ENCODE measurements around the gene CUTC.

Gene CUTC

GRCh38 chr10:99798031-99798430 is 66.0 kb downstream of the CUTC start:
- no peak overlapping the region for H3K4me3 ChIP-seq (ENCODE audit: low read length, poor library complexity, severe bottlenecking)
- H3K27me3 ChIP-seq (ENCODE audit: insufficient read depth, low read length, poor library complexity, severe bottlenecking): no peaks in the 10 kb centered on the region
- H3K4me1 ChIP-seq (ENCODE audit: insufficient read depth, low read length, poor library complexity, severe bottlenecking): no peaks in the 10 kb centered on the region
- no peaks in the 10 kb centered on the region for H3K9me3 ChIP-seq (ENCODE audit: insufficient read depth, low read depth, low read length)
- no peaks in the 10 kb centered on the region for H3K9me2 ChIP-seq (replicated peaks; ENCODE audit: low read depth, low read length)
- H4K20me1 ChIP-seq (ENCODE audit: insufficient read depth, low read length, poor library complexity, severe bottlenecking): no peaks in the 10 kb centered on the region
- no peak overlapping the region for H3K9ac ChIP-seq (ENCODE audit: low read depth, low read length, poor library complexity, severe bottlenecking)
- no peaks in the 10 kb centered on the region for H3K79me2 ChIP-seq (ENCODE audit: insufficient read depth, low read length)
- no peak overlapping the region for H2AFZ ChIP-seq (ENCODE audit: low read length)
- no peaks in the 10 kb centered on the region for H3K36me3 ChIP-seq (ENCODE audit: insufficient read depth, low read length)
- no peaks in the 10 kb centered on the region for H3F3A ChIP-seq (ENCODE audit: low read depth)
- no peak overlapping the region for H3K4me2 ChIP-seq (ENCODE audit: low read depth, low read length, poor library complexity, severe bottlenecking)
- TF ChIP-seq, protein P1, sequence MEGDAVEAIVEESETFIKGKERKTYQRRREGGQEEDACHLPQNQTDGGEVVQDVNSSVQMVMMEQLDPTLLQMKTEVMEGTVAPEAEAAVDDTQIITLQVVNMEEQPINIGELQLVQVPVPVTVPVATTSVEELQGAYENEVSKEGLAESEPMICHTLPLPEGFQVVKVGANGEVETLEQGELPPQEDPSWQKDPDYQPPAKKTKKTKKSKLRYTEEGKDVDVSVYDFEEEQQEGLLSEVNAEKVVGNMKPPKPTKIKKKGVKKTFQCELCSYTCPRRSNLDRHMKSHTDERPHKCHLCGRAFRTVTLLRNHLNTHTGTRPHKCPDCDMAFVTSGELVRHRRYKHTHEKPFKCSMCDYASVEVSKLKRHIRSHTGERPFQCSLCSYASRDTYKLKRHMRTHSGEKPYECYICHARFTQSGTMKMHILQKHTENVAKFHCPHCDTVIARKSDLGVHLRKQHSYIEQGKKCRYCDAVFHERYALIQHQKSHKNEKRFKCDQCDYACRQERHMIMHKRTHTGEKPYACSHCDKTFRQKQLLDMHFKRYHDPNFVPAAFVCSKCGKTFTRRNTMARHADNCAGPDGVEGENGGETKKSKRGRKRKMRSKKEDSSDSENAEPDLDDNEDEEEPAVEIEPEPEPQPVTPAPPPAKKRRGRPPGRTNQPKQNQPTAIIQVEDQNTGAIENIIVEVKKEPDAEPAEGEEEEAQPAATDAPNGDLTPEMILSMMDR (conservative IDR thresholded peaks at IDR 0.05; ENCODE audit: low read length): no peak
- TF ChIP-seq EZH2phosphoT487 (IDR thresholded peaks at IDR 0.05; ENCODE audit: borderline replicate concordance): no peak

DNA sequence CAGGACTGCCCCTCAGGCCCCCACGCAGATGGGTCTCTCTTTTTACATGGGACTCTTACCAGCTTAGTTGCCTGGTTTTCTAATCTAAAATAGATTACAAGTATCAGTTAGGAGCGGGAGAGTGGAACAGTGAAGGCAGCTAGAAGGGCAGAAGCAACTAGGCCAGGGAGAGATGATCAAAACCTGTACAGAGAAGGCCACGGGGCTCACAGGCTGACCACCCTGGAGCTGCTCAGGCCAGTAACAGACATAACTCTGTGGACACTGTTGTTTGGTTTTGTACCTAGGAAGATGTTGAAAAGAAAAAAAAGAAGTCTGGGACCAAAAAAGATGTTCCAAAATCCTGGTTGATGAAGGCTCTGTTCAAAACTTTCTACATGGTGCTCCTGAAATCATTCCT is 66.9 kb downstream of the CUTC start:
- H3K79me2 ChIP-seq (ENCODE audit: insufficient read depth, low read length): no peaks in the 10 kb centered on the region
- no peak overlapping the region for H3K9ac ChIP-seq (ENCODE audit: low read depth, low read length, poor library complexity, severe bottlenecking)
- no peaks in the 10 kb centered on the region for H3K9me3 ChIP-seq (ENCODE audit: insufficient read depth, low read depth, low read length)
- H3K36me3 ChIP-seq (ENCODE audit: insufficient read depth, low read length): no peaks in the 10 kb centered on the region
- H3K27me3 ChIP-seq (ENCODE audit: insufficient read depth, low read length, poor library complexity, severe bottlenecking): no peaks in the 10 kb centered on the region
- no peak overlapping the region for H2AFZ ChIP-seq (ENCODE audit: low read length)
- H4K20me1 ChIP-seq (ENCODE audit: insufficient read depth, low read length, poor library complexity, severe bottlenecking): no peaks in the 10 kb centered on the region
- H3K4me1 ChIP-seq (ENCODE audit: insufficient read depth, low read length, poor library complexity, severe bottlenecking): no peaks in the 10 kb centered on the region
- H3K4me2 ChIP-seq (ENCODE audit: low read depth, low read length, poor library complexity, severe bottlenecking): no peak overlapping the region
- no peaks in the 10 kb centered on the region for H3F3A ChIP-seq (ENCODE audit: low read depth)
- H3K4me3 ChIP-seq (ENCODE audit: low read length, poor library complexity, severe bottlenecking): no peak overlapping the region
- TF ChIP-seq EZH2phosphoT487 (IDR thresholded peaks at IDR 0.05; ENCODE audit: borderline replicate concordance): no peak
- TF ChIP-seq, protein P1 (conservative IDR thresholded peaks at IDR 0.05; ENCODE audit: low read length): no peak
- H3K9me2 ChIP-seq (replicated peaks; ENCODE audit: low read depth, low read length): no peaks in the 10 kb centered on the region

DNA sequence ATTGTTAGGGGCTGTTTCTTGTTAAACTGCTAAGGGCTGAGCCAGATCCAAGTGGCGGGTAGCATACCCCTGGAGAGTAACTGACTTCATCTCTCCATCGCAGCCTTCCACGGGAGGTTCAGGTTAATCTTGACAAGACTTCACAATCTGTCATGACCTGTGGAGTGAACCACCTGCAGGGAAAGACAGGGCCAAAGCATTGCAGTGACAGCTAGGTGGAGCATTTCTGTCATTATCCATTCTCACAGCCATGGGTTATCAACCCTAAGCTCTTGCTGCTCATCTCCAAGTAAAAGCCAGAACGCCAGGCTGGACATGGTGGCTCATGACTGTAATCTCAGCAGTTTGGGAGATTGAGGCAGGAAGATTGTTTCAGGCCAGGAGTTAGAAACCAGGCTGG is 67.6 kb downstream of the CUTC start:
- Histone ChIP-seq H3K9ac (ENCODE audit: low read depth, low read length, poor library complexity, severe bottlenecking) (no peak overlapping the region), H3K4me3 (ENCODE audit: low read length, poor library complexity, severe bottlenecking) (no peak overlapping the region), H4K20me1 (ENCODE audit: insufficient read depth, low read length, poor library complexity, severe bottlenecking) (no peaks in the 10 kb centered on the region), H3K4me2 (ENCODE audit: low read depth, low read length, poor library complexity, severe bottlenecking) (no peak overlapping the region), H3K9me3 (ENCODE audit: insufficient read depth, low read depth, low read length) (no peaks in the 10 kb centered on the region), H3K4me1 (ENCODE audit: insufficient read depth, low read length, poor library complexity, severe bottlenecking) (no peaks in the 10 kb centered on the region), H3K27me3 (ENCODE audit: insufficient read depth, low read length, poor library complexity, severe bottlenecking) (no peaks in the 10 kb centered on the region), H3F3A (ENCODE audit: low read depth) (no peaks in the 10 kb centered on the region), H3K9me2 (replicated peaks; ENCODE audit: low read depth, low read length) (no peaks in the 10 kb centered on the region), H3K79me2 (ENCODE audit: insufficient read depth, low read length) (no peaks in the 10 kb centered on the region), H3K36me3 (ENCODE audit: insufficient read depth, low read length) (no peaks in the 10 kb centered on the region), H2AFZ (ENCODE audit: low read length) (no peak overlapping the region)
- TF ChIP-seq, protein P1 (conservative IDR thresholded peaks at IDR 0.05; ENCODE audit: low read length): peak; percentile 19
- no peak for TF ChIP-seq EZH2phosphoT487 (IDR thresholded peaks at IDR 0.05; ENCODE audit: borderline replicate concordance)

All from Loucy (cell line).